ENCODE data around the gene CEACAM19. TPM values are rescaled to one million over a fixed set of nuclear protein-coding genes. Genes with fewer than 3 reads are reported as not detected.

The CEACAM19 gene
- total RNA-seq, 4 donors from 2014 or later = 1.0 to 16.1 (median 1.3) TPM

DNA sequence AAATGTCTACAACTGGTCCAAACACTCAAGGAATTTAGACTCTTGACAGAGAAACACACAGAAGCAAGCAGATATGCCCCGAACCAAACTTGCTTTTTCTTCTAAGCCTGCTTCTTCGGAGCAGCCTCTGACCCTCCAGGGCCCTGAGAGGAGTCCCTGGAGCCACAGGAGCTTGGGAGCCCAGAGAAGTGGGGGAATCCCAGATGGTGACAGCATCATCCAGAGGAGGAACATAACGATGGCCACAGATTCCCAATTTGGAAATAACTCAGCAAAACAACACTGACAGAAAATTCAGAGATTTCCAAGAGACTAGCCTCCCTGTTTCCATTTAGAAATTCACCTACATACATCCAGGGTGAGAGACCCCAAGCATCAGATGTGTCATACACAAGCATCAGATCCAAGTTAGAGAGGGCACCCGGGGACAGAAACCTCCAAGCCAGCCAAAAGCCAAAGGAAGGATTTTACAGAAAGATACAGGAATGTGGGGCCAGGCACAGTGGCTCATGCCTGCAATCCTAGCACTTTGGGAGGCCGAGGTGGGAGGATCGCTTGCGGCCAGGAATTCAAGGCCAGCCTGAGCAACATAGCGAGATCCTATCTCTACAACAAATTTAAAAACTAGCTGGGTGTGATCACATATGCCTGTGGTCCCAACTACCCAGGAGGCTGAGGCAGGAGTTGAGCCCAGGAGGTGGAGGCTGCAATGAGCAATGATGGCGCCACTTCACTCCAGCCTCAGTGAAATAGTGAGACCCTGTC lies 29.6 kb upstream of the CEACAM19 start:
- TF ChIP-seq, protein P1, sequence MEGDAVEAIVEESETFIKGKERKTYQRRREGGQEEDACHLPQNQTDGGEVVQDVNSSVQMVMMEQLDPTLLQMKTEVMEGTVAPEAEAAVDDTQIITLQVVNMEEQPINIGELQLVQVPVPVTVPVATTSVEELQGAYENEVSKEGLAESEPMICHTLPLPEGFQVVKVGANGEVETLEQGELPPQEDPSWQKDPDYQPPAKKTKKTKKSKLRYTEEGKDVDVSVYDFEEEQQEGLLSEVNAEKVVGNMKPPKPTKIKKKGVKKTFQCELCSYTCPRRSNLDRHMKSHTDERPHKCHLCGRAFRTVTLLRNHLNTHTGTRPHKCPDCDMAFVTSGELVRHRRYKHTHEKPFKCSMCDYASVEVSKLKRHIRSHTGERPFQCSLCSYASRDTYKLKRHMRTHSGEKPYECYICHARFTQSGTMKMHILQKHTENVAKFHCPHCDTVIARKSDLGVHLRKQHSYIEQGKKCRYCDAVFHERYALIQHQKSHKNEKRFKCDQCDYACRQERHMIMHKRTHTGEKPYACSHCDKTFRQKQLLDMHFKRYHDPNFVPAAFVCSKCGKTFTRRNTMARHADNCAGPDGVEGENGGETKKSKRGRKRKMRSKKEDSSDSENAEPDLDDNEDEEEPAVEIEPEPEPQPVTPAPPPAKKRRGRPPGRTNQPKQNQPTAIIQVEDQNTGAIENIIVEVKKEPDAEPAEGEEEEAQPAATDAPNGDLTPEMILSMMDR (IDR thresholded peaks at IDR 0.05) = no peak
- no peak for TF ChIP-seq POLR2A (IDR thresholded peaks at IDR 0.05)

DNA sequence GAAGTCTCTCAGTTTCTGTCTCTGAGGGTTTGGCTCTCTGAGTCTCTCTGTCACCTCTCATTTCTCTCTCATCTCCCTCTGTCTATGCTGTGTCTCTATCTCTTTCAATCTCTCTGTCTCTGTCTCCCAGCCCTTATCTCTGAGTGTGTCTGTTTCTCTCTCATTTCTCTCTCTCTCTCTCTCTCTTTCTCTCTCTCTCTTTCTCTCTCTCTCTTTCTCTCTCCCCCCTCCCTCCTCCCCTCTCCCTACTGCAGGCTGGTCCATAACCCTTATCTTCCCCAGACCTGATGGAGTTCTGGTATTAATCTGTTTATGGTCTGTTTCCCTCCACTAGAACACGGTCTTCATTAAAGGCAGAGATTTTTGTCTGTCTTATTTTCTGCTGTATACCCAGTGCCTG lies 28.9 kb upstream of the CEACAM19 start:
- TF ChIP-seq, protein P1 (IDR thresholded peaks at IDR 0.05) = no peak
- no peak for TF ChIP-seq POLR2A (IDR thresholded peaks at IDR 0.05)
- Histone ChIP-seq H3K27ac (no peak overlapping the region), H3K36me3 (no peaks in the 10 kb centered on the region), H3K9me3 (no peaks in the 10 kb centered on the region), H3K4me1 (peaks cover 0 to 11% of the 10 kb centered on the region in 2 donors), H3K27me3 (no peaks in the 10 kb centered on the region), H3K4me3 (no peak overlapping the region)
- DNase-seq = no peak
- intact Hi-C loops (cut with DNase I; ENCODE audit: low total_unique reads) = no loop called here

More for the DNA sequence above, 29.6 kb upstream of the CEACAM19 start:
- H3K36me3 ChIP-seq = no peaks in the 10 kb centered on the region
- H3K4me1 ChIP-seq = peaks cover 0 to 5% of the 10 kb centered on the region in 2 donors
- intact Hi-C loops (cut with DNase I; ENCODE audit: low total_unique reads) = no loop called here
- DNase-seq = no peak
- no peaks in the 10 kb centered on the region for H3K9me3 ChIP-seq
- no peaks in the 10 kb centered on the region for H3K27me3 ChIP-seq
- H3K27ac ChIP-seq = no peak overlapping the region
- no peak overlapping the region for H3K4me3 ChIP-seq

DNA sequence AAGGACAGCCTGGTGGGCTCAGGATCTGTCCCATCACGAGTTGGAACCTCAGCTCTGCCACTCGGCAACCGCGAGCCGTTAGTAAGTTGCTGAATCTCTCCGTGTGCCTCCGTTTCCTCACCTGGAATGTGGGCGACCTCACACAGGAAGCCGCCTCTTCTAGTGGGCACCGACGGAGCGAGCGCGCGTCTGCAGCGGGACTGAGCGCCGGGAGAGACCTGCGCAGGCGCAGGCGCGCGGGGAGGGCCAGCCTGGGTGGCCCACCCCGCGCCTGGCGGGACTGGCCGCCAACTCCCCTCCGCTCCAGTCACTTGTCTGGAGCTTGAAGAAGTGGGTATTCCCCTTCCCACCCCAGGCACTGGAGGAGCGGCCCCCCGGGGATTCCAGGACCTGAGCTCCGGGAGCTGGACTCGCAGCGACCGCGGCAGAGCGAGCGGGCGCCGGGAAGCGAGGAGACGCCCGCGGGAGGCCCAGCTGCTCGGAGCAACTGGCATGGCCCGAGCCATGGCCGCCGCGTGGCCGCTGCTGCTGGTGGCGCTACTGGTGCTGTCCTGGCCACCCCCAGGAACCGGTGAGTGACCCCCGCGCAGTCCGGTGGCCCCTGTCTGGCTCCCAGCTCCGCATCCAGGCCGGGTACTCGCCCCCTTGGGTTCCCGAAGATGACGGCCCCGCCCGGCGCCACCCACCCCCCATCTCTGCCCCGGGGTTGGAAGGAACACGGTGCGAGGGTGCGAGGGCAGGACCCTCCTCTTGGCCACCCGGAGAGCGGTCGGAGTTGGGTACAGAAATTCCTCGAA lies 27.5 kb upstream of the CEACAM19 start, which contains the start of gene PVR:
PVR (plus strand) TSS at position 306 of the 797 bp plus-strand sequence; CDS start at position 493, 187 bp downstream.
- peak; percentile 56 to 61 for DNase-seq
- Histone ChIP-seq H3K27ac (peak within 1 kb of the TSS; percentile 75 to 81), H3K9me3 (no peaks in the 10 kb centered on the region), H3K4me3 (peak within 1 kb of the TSS; percentile 61 to 63), H3K36me3 (no peaks in the 10 kb centered on the region), H3K4me1 (peaks cover 0 to 11% of the 10 kb centered on the region in 2 donors), H3K27me3 (no peaks in the 10 kb centered on the region)
- TF ChIP-seq, protein P1 (IDR thresholded peaks at IDR 0.05) = no peak
- TF ChIP-seq POLR2A (IDR thresholded peaks at IDR 0.05) = peak; percentile 52 to 67
- intact Hi-C loops (cut with DNase I; ENCODE audit: low total_unique reads) = no loop called here

DNA sequence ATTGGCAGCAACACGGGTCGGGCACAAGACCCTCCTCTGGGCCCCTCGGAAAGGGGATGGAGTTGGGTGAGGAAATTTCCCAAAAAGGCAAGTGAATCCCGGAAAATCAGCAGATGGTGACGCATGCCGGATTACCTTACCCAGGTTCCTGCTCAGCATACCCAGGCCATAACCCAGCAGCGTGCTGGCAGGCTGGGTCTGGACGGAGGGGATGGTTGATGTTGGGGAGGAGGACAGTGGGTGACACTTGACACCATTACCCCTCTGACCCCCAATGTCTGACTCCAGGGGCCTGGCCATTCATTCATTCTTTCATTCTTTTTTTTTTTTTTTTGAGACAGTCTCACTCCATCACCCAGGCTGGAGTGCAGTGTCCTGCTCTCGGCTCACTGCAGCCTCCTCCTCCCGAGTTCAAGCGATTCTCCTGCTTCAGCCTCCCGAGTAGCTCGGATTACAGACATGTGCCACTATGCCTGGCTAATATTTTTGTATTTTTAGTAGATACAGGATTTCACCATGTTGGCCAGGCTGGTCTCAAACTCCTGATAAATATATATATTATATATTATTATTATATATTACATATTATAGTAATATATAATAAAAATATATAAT lies 26.8 kb upstream of the CEACAM19 start:
- Histone ChIP-seq H3K27ac (peak overlapping the region; percentile 75 to 81), H3K36me3 (no peaks in the 10 kb centered on the region), H3K27me3 (no peaks in the 10 kb centered on the region), H3K4me3 (peak overlapping the region; percentile 61 to 63), H3K9me3 (no peaks in the 10 kb centered on the region), H3K4me1 (peaks cover 0 to 11% of the 10 kb centered on the region in 2 donors)
- DNase-seq = peak in 1 of 2 donors; percentile 34
- TF ChIP-seq, protein P1 (IDR thresholded peaks at IDR 0.05) = no peak
- no peak for TF ChIP-seq POLR2A (IDR thresholded peaks at IDR 0.05)
- intact Hi-C loops (cut with DNase I; ENCODE audit: low total_unique reads) = no loop called here

Measured in uterus (tissue), 4 donors.